Endothelial cell of umbilical vein (primary cell): Measurements from ENCODE around the gene KCNJ6. TPM values are rescaled to one million over a fixed set of nuclear protein-coding genes. Genes with fewer than 3 reads are reported as not detected.

Experiments
- BruUV-seq: library from RNA; stranded (reverse); fragments of 400-500 nt; replicated peaks from 2 replicates; lab custom pipeline; 2021; lab: Mats Ljungman, UMichigan
- CTCF ChIA-PET: fragments of 300-600, 350-600 bp; sonication (Branson Sonifier 250); formaldehyde crosslinking; loops from one replicate; lab custom pipeline; 2021; ENCODE audit warnings: antibody characterized with exemption, inconsistent platforms; lab: Charles Lee
- POLR2A ChIA-PET: fragments of 300-600, 350-600 bp; sonication (Branson Sonifier 250); formaldehyde crosslinking; loops from one replicate; lab custom pipeline; 2021; ENCODE audit warnings: antibody characterized with exemption, inconsistent platforms; lab: Charles Lee
- DNase-seq: peaks from one replicate; pipeline ENCODE4 v3.0.0-alpha.2; 2011; ENCODE audit warnings: low read depth, low spot score
- FAIRE-seq: peaks from 2 replicates; lab custom pipeline; 2011; peaks lifted over from hg19 to GRCh38; lab: Jason Lieb, UNC
- H2AFZ ChIP-seq: 2 replicates; pipeline ENCODE4 v1.6.0; 2012; ENCODE audit warnings: low read depth, low read length, control low read depth, inconsistent platforms
- H3K27ac ChIP-seq: 2 replicates; pipeline ENCODE4 v1.5.1; 2011; ENCODE audit warnings: low read depth, mild to moderate bottlenecking, control low read depth, low read length, moderate library complexity; ENCODE audit not compliant: insufficient read depth
- H3K27me3 ChIP-seq, 2 experiments: 2 replicates each; pipeline versions ENCODE4 v1.6.0 to v1.6.1; 2011; ENCODE audit warnings: low read length in 2 of 2, mixed read lengths in 1 of 2; ENCODE audit not compliant: control insufficient read depth in 2 of 2, insufficient read depth in 2 of 2
- H3K36me3 ChIP-seq, 2 experiments: 2 replicates in 1 of 2; 3 replicates in 1 of 2; pipeline ENCODE4 v1.5.1; 2011; ENCODE audit warnings: low read length in 2 of 2, mild to moderate bottlenecking in 1 of 2, moderate library complexity in 1 of 2; ENCODE audit not compliant: control insufficient read depth in 2 of 2, insufficient read depth in 2 of 2; ENCODE audit errors: extremely low read depth in 1 of 2
- H3K4me1 ChIP-seq: 3 replicates; pipeline ENCODE4 v1.5.1; 2011; ENCODE audit warnings: mild to moderate bottlenecking, low read length; ENCODE audit not compliant: control insufficient read depth, insufficient read depth; ENCODE audit errors: extremely low read depth
- H3K4me2 ChIP-seq: 2 replicates; pipeline ENCODE4 v1.6.1; 2011; ENCODE audit warnings: low read length, control low read depth, mixed read lengths; ENCODE audit not compliant: insufficient read depth
- H3K4me3 ChIP-seq, 3 experiments: fragments of 200-600 bp in 1 of 3; sonication (generic), shearing (Covaris generic) in 1 of 3; replicated peaks in 1 of 3; 2 replicates each; pipeline ENCODE4 v1.5.1; 2011 to 2016; ENCODE audit warnings: control low read depth in 3 of 3, low read length in 3 of 3, mild to moderate bottlenecking in 2 of 3, inconsistent platforms in 1 of 3, low read depth in 1 of 3, moderate library complexity in 1 of 3; ENCODE audit not compliant: insufficient read depth in 1 of 3
- H3K79me2 ChIP-seq: 2 replicates; pipeline ENCODE4 v1.6.0; 2012; ENCODE audit warnings: low read length, inconsistent platforms; ENCODE audit not compliant: control insufficient read depth, insufficient read depth
- H3K9ac ChIP-seq: replicated peaks from 2 replicates; pipeline ENCODE3; 2011; ENCODE audit warnings: low read length, control low read depth; ENCODE audit not compliant: insufficient read depth; ENCODE audit errors: extremely low read depth
- H3K9me1 ChIP-seq: replicated peaks from 3 replicates; pipeline ENCODE4 v1.6.0; 2011; ENCODE audit warnings: mild to moderate bottlenecking, low read length; ENCODE audit not compliant: control insufficient read depth, insufficient read depth; ENCODE audit errors: extremely low read depth
- H3K9me3 ChIP-seq: replicated peaks from 2 replicates; pipeline ENCODE4 v1.5.1; 2012; ENCODE audit warnings: low read length, inconsistent platforms; ENCODE audit not compliant: control insufficient read depth, insufficient read depth
- H4K20me1 ChIP-seq: replicated peaks from 2 replicates; pipeline ENCODE3; 2011; ENCODE audit warnings: mild to moderate bottlenecking, low read length; ENCODE audit not compliant: control insufficient read depth, insufficient read depth; ENCODE audit errors: extremely low read depth
- CTCF ChIP-seq, 2 donors: IDR thresholded peaks; 1 replicate in 1 of 2; 2 replicates in 1 of 2; pipeline ENCODE4 v1.5.1; 2011; ENCODE audit warnings: low read length in 2 of 2, mild to moderate bottlenecking in 2 of 2, moderate library complexity in 2 of 2, control low read depth in 1 of 2, inconsistent platforms in 1 of 2, low read depth in 1 of 2; ENCODE audit not compliant: insufficient read depth in 1 of 2; ENCODE audit errors: extremely low read depth in 1 of 2
- EZH2 ChIP-seq: IDR thresholded peaks from 2 replicates; pipeline ENCODE4 v1.6.1; 2012; ENCODE audit warnings: borderline replicate concordance, low read depth, mild to moderate bottlenecking, moderate library complexity, low read length, inconsistent platforms; ENCODE audit not compliant: severe bottlenecking
- FOS ChIP-seq: IDR thresholded peaks from 2 replicates; pipeline ENCODE4 v1.6.1; 2011; ENCODE audit warnings: mild to moderate bottlenecking, low read length, moderate library complexity, borderline replicate concordance; ENCODE audit not compliant: insufficient read depth
- GATA2 ChIP-seq: IDR thresholded peaks from 2 replicates; pipeline ENCODE4 v1.7.0; 2011; ENCODE audit warnings: low read depth, mild to moderate bottlenecking, moderate library complexity, mixed read lengths, low read length; ENCODE audit not compliant: insufficient read length, insufficient read depth
- JUN ChIP-seq: IDR thresholded peaks from 2 replicates; pipeline ENCODE4 v1.6.1; 2011; ENCODE audit warnings: borderline replicate concordance, low read depth; ENCODE audit not compliant: insufficient read length, insufficient read depth
- MAX ChIP-seq: IDR thresholded peaks from 2 replicates; pipeline ENCODE4 v1.6.1; 2011; ENCODE audit not compliant: insufficient read depth, insufficient read length
- MYC ChIP-seq: IDR thresholded peaks from one replicate; pipeline ENCODE4 v1.6.1; 2011; ENCODE audit warnings: mild to moderate bottlenecking, low read depth, low read length
- POLR2A ChIP-seq: IDR thresholded peaks from 2 replicates; pipeline ENCODE4 v1.6.1; 2012; ENCODE audit warnings: low read depth, mild to moderate bottlenecking, control low read depth, low read length
- POLR2AphosphoS5 ChIP-seq: IDR thresholded peaks from 2 replicates; pipeline ENCODE4 v1.6.1; 2012; ENCODE audit warnings: low read depth, mild to moderate bottlenecking, control low read depth, low read length, moderate library complexity; ENCODE audit not compliant: insufficient read depth
- dilution Hi-C: fragments of 300-500 bp; cut with MboI; formaldehyde crosslinking; loops from one replicate; pipeline ENCODE4 v1.15.0; 2019; ENCODE audit warnings: low sequenced_read_pairs; ENCODE audit not compliant: extremely low pct_ligation_motif_present
- intact Hi-C: fragments of 100-400 bp; cut with micrococcal nuclease; formaldehyde crosslinking; loops from one replicate; pipeline ENCODE4 v1.10.0; 2022
- polyA plus RNA-seq, 4 experiments: library from polyadenylated mRNA; depleted of rRNA in 3 of 4; stranded (reverse) in 3 of 4; unstranded in 1 of 4; fragments of >200 nt; gene quantifications; 2 replicates each; pipeline versions ENCODE4 v1.2.1 to v1.2.3, GENCODE V29; 2011 to 2012; ENCODE audit warnings: missing spikeins in 1 of 4
- total RNA-seq: library from RNA; stranded (reverse); gene quantifications from 2 replicates; pipeline ENCODE4 v1.2.3, GENCODE V29; 2021

KCNJ6 gene
- total and polyA plus RNA-seq, 2 donors (not counting 3 experiments of a cell fraction or from before 2014, with no cell fraction given), result not detected

- Histone ChIP-seq H2AFZ (no peak overlapping the region), H3K27me3 (peaks cover 0 to 3% of the 10 kb centered on the region in 2 experiments), H3K4me1 (no peaks in the 10 kb centered on the region), H3K4me3 (no peak overlapping the region), H3K79me2 (no peaks in the 10 kb centered on the region), H3K9me1 (no peaks in the 10 kb centered on the region), H3K27ac (no peak overlapping the region), H3K9me3 (no peaks in the 10 kb centered on the region), H3K36me3 (no peaks in the 10 kb centered on the region), H3K4me2 (no peak overlapping the region), H4K20me1 (no peaks in the 10 kb centered on the region), H3K9ac (no peak overlapping the region)
- no TSS peak for BruUV-seq
- dilution Hi-C loops, result no loop called here
- intact Hi-C loops, result no loop called here
- TF ChIP-seq EZH2 (no peak), POLR2A (no peak), GATA2 (no peak), CTCF (IDR thresholded peaks at IDR 0.05; ENCODE audit: extremely low read depth in 1 of 2, insufficient read depth in 1 of 2, low read depth in 1 of 2, low read length in 2 of 2) (no peak), JUN (no peak), MAX (no peak), POLR2AphosphoS5 (no peak), MYC (no peak), FOS (no peak)
- DNase-seq (no peak), FAIRE-seq (no peak)
- CTCF ChIA-PET, result no interaction called here
- POLR2A ChIA-PET, result no interaction called here
Measured at GRCh38 chr21:37780991-37781983, 135.0 kb downstream of the KCNJ6 start.
